Panc1 (cell line): ENCODE results near the gene ITPRIPL2.

Source experiments
- CTCF ChIP-seq: fragments of 450-650 bp; IDR thresholded peaks from 2 replicates; pipeline ENCODE4 v1.5.1; 2017; ENCODE audit warnings: mild to moderate bottlenecking
- POLR2AphosphoS5 ChIP-seq: IDR thresholded peaks from 2 replicates; pipeline ENCODE4 v1.6.1; 2012; ENCODE audit warnings: mild to moderate bottlenecking, low read depth, low read length, moderate library complexity
- SIN3A ChIP-seq: IDR thresholded peaks from 2 replicates; pipeline ENCODE4 v1.6.1; 2012; ENCODE audit warnings: low read depth, mild to moderate bottlenecking, low read length, moderate library complexity, borderline replicate concordance; ENCODE audit not compliant: insufficient read depth
- TF ChIP-seq, protein P1 (sequence below), 2 experiments: IDR thresholded peaks; 2 replicates each; pipeline ENCODE4 v1.6.1; 2011 to 2012; ENCODE audit warnings: low read depth in 2 of 2, control low read depth in 1 of 2, low read length in 1 of 2, mild to moderate bottlenecking in 1 of 2, moderate library complexity in 1 of 2; ENCODE audit not compliant: insufficient read depth in 1 of 2

DNA sequence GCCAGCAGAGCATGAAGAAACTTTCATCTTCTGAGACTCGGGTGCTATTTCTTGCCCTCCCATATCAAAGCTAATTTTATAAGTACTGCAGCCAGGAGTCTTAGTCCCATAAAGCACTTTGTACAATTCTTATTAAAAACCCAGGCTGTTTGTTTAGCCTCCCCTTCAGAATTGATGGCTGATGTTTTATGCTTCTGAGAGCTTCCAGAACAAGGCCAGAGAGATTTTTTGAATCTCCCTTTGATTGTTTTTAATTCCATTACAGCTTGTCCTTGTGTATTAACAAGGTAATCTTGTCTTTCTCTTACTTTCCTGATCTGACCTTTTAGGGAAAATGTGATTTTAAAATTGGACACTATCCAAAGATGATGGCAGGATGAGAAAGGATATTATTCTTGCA, 30.1 kb upstream of the ITPRIPL2 start:
- TF ChIP-seq CTCF (no peak), SIN3A (no peak), POLR2AphosphoS5 (no peak)
- TF ChIP-seq, protein P1, sequence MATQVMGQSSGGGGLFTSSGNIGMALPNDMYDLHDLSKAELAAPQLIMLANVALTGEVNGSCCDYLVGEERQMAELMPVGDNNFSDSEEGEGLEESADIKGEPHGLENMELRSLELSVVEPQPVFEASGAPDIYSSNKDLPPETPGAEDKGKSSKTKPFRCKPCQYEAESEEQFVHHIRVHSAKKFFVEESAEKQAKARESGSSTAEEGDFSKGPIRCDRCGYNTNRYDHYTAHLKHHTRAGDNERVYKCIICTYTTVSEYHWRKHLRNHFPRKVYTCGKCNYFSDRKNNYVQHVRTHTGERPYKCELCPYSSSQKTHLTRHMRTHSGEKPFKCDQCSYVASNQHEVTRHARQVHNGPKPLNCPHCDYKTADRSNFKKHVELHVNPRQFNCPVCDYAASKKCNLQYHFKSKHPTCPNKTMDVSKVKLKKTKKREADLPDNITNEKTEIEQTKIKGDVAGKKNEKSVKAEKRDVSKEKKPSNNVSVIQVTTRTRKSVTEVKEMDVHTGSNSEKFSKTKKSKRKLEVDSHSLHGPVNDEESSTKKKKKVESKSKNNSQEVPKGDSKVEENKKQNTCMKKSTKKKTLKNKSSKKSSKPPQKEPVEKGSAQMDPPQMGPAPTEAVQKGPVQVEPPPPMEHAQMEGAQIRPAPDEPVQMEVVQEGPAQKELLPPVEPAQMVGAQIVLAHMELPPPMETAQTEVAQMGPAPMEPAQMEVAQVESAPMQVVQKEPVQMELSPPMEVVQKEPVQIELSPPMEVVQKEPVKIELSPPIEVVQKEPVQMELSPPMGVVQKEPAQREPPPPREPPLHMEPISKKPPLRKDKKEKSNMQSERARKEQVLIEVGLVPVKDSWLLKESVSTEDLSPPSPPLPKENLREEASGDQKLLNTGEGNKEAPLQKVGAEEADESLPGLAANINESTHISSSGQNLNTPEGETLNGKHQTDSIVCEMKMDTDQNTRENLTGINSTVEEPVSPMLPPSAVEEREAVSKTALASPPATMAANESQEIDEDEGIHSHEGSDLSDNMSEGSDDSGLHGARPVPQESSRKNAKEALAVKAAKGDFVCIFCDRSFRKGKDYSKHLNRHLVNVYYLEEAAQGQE (IDR thresholded peaks at IDR 0.05; ENCODE audit: insufficient read depth in 1 of 2, low read depth in 2 of 2, low read length in 1 of 2) = no peak
